Spleen (tissue), 11 donors: ENCODE measurements around the gene NRXN2. TPM values are rescaled to one million over a fixed set of nuclear protein-coding genes. Genes with fewer than 3 reads are reported as not detected.

ENCODE experiments used
- DNase-seq: peaks from one replicate; pipeline ENCODE4 v3.0.0-alpha.2; 2020
- H3K27ac ChIP-seq, 8 donors: fragments of 200-600 bp; sonication (generic) in 7 of 8; 1 replicate in 4 of 8; 2 replicates in 4 of 8; pipeline versions ENCODE4 v1.5.0 to v1.8.0; 2016 to 2021; ENCODE audit warnings: inconsistent platforms in 4 of 8, mild to moderate bottlenecking in 4 of 8, moderate library complexity in 1 of 8
- H3K27me3 ChIP-seq, 7 donors: fragments of 200-600 bp; sonication (generic) in 6 of 7; replicated peaks in 1 of 7; 1 replicate in 4 of 7; 2 replicates in 3 of 7; pipeline versions ENCODE4 v1.5.0 to v1.8.0; 2016 to 2021; ENCODE audit warnings: inconsistent platforms in 3 of 7, mild to moderate bottlenecking in 1 of 7
- H3K36me3 ChIP-seq, 6 donors: fragments of 200-600 bp; sonication (generic) in 5 of 6; 1 replicate in 4 of 6; 2 replicates in 2 of 6; pipeline versions ENCODE4 v1.5.0 to v1.8.0; 2016 to 2021; ENCODE audit warnings: inconsistent platforms in 2 of 6
- H3K4me1 ChIP-seq, 6 donors: fragments of 200-600 bp; sonication (generic) in 5 of 6; 1 replicate in 3 of 6; 2 replicates in 3 of 6; pipeline versions ENCODE4 v1.5.0 to v1.8.0; 2016 to 2021; ENCODE audit warnings: inconsistent platforms in 3 of 6
- H3K4me3 ChIP-seq, 8 donors: fragments of 200-600 bp; sonication (generic) in 7 of 8; 1 replicate in 4 of 8; 2 replicates in 4 of 8; pipeline versions ENCODE4 v1.5.0 to v1.8.0; 2016 to 2021; ENCODE audit warnings: inconsistent platforms in 4 of 8, mild to moderate bottlenecking in 4 of 8, moderate library complexity in 2 of 8
- H3K9me3 ChIP-seq, 8 donors: fragments of 200-600 bp; sonication (generic) in 7 of 8; 1 replicate in 4 of 8; 2 replicates in 4 of 8; pipeline versions ENCODE4 v1.5.0 to v1.8.0; 2016 to 2021; ENCODE audit warnings: inconsistent platforms in 4 of 8
- CTCF ChIP-seq, 11 experiments: fragments of 200-600 bp in 7 of 11; fragments of 450-650 bp in 4 of 11; sonication (generic) in 4 of 11; IDR thresholded peaks in 8 of 11; conservative IDR thresholded peaks in 3 of 11; 1 replicate in 7 of 11; 2 replicates in 4 of 11; pipeline versions ENCODE4 v1.4.0 to v1.8.0; 2016 to 2021; ENCODE audit warnings: antibody characterized with exemption in 11 of 11, inconsistent platforms in 4 of 11, mild to moderate bottlenecking in 1 of 11
- POLR2A ChIP-seq, 3 donors: fragments of 450-650 bp; IDR thresholded peaks; one replicate each; pipeline ENCODE4 v1.5.1; 2017; ENCODE audit warnings: antibody characterized with exemption in 3 of 3, mild to moderate bottlenecking in 1 of 3
- POLR2AphosphoS5 ChIP-seq, 3 donors: sonication (generic); formaldehyde crosslinking; IDR thresholded peaks; one replicate each; pipeline ENCODE4 v1.5.1; 2017; ENCODE audit warnings: antibody characterized with exemption in 3 of 3
- WGBS, 5 donors: extraction: QIAGEN DNeasy Blood & Tissue Kit in 3 of 5; methylation state at CpG; one replicate each; pipeline versions ENCODE4 v1.1.5 to v1.1.7; 2013 to 2018; 5-methylcytosine and 5-hydroxymethylcytosine counted together
- intact Hi-C: fragments of 100-400 bp; cut with DNase I; formaldehyde crosslinking; loops from one replicate; pipeline ENCODE4 v1.15.0; 2023; ENCODE audit warnings: low total_unique reads
- polyA plus RNA-seq, 3 donors: library from polyadenylated mRNA; stranded (reverse); fragments of 200-250 nt; gene quantifications; one replicate each; pipeline ENCODE4 v1.2.1, GENCODE V29; 2013
- total RNA-seq, 7 donors: library from RNA; depleted of rRNA in 3 of 7; stranded (reverse); fragments of >200 nt in 3 of 7; fragmentation: NEBNext Ultra II Directional in 4 of 7; extraction: Animal tissue kit (Norgen Biotek cat#: 25700) in 4 of 7; gene quantifications; one replicate each; pipeline versions ENCODE4 v1.1.0 to v1.2.1, GENCODE V29; 2016 to 2021
- donor health status: healthy with polysubstance abuse.
- donor health status: DM: no; HTN: no; CAD: no; lungs with moderate emphysema.
- donor health status: DM: no; HTN: no; CAD: no.
- donor health status: Bipolar disorder and iron deficiency.
- donor health status: healthy.
- donor health status: DM: no; HTN: no; CAD: no.
- donor health status: DM: yes; HTN: yes; CAD: no.

The NRXN2 gene
- total and polyA plus RNA-seq, 10 donors: 0.59 to 12.9 (median 3.0) TPM

GRCh38 chr11:64629796-64630562 lies 93.0 kb downstream of the NRXN2 start:
- no peaks in the 10 kb centered on the region for H3K9me3 ChIP-seq
- no peak overlapping the region for H3K27ac ChIP-seq
- TF ChIP-seq POLR2AphosphoS5 (IDR thresholded peaks at IDR 0.05): no peak
- TF ChIP-seq CTCF (IDR thresholded peaks at IDR 0.05 in 8 of 11, conservative IDR thresholded peaks at IDR 0.05 in 3 of 11): no peak
- TF ChIP-seq POLR2A (IDR thresholded peaks at IDR 0.05): no peak
- H3K4me3 ChIP-seq: no peak overlapping the region
- H3K36me3 ChIP-seq: no peaks in the 10 kb centered on the region
- 65 to 80% (median 70%) methylated on average over 50 to 56 of the region's 56 CpGs for WGBS, 5 donors
- DNase-seq: no peak
- intact Hi-C loops: no loop called here
- peaks cover 4 to 18% (median 5%) of the 10 kb centered on the region in 6 donors for H3K4me1 ChIP-seq
- peaks cover 0 to 15% (median 0%) of the 10 kb centered on the region in 7 donors for H3K27me3 ChIP-seq

- TF ChIP-seq POLR2AphosphoS5 (IDR thresholded peaks at IDR 0.05): no peak
- TF ChIP-seq CTCF (IDR thresholded peaks at IDR 0.05 in 8 of 11, conservative IDR thresholded peaks at IDR 0.05 in 3 of 11): no peak
- no peak for TF ChIP-seq POLR2A (IDR thresholded peaks at IDR 0.05)
- Histone ChIP-seq H3K36me3 (no peaks in the 10 kb centered on the region), H3K4me1 (peaks cover 4 to 27% (median 11%) of the 10 kb centered on the region in 6 donors), H3K27me3 (peaks cover 0 to 12% (median 0%) of the 10 kb centered on the region in 7 donors), H3K4me3 (no peak overlapping the region), H3K9me3 (no peaks in the 10 kb centered on the region), H3K27ac (no peak overlapping the region)
- intact Hi-C loops: no loop called here
- 85 to 94% (median 92%) methylated on average over 6 of the region's 6 CpGs for WGBS, 5 donors
- DNase-seq: no peak
Measured at GRCh38 chr11:64629103-64629502, 93.9 kb downstream of the NRXN2 start.

GRCh38 chr11:64628596-64628995 lies 94.4 kb downstream of the NRXN2 start:
- WGBS, 5 donors: 69 to 90% (median 89%) methylated on average over 2 of the region's 2 CpGs
- Histone ChIP-seq H3K9me3 (no peaks in the 10 kb centered on the region), H3K36me3 (no peaks in the 10 kb centered on the region), H3K4me3 (no peak overlapping the region), H3K27me3 (peaks cover 0 to 12% (median 0%) of the 10 kb centered on the region in 7 donors), H3K27ac (no peak overlapping the region), H3K4me1 (peaks cover 4 to 26% (median 11%) of the 10 kb centered on the region in 6 donors)
- intact Hi-C loops: no loop called here
- TF ChIP-seq CTCF (IDR thresholded peaks at IDR 0.05 in 8 of 11, conservative IDR thresholded peaks at IDR 0.05 in 3 of 11): no peak
- TF ChIP-seq POLR2A (IDR thresholded peaks at IDR 0.05): no peak
- TF ChIP-seq POLR2AphosphoS5 (IDR thresholded peaks at IDR 0.05): no peak
- DNase-seq: no peak

DNA sequence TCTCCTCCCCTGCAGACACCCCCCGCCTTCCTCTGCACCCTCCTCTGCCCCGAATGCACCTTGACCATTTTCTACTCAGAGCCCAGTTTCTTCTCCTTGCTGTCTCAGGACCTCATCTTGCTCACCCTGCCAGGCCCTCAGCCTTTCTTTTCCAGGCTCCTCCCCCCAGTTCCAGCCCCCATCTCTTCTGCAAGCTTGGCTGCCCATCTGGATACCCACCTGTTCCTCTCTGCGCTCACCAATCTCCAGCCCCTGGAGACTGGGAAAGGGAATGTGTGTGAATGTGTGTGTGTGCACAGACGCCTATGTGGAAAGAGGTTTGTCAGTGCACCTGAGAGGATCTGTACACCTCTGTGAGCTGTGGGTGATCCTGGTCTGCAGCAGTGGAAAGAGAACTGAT lies 95.6 kb downstream of the NRXN2 start:
- 78 to 89% (median 87%) methylated on average over 4 of the region's 4 CpGs for WGBS, 5 donors
- intact Hi-C loops: no loop called here

More for the DNA sequence above, 95.6 kb downstream of the NRXN2 start:
- H3K36me3 ChIP-seq: no peaks in the 10 kb centered on the region
- no peak overlapping the region for H3K4me3 ChIP-seq
- DNase-seq: no peak
- peaks cover 0 to 12% (median 0%) of the 10 kb centered on the region in 7 donors for H3K27me3 ChIP-seq
- no peaks in the 10 kb centered on the region for H3K9me3 ChIP-seq
- H3K4me1 ChIP-seq: peaks cover 4 to 22% (median 12%) of the 10 kb centered on the region in 6 donors
- TF ChIP-seq POLR2AphosphoS5 (IDR thresholded peaks at IDR 0.05): no peak
- TF ChIP-seq CTCF (IDR thresholded peaks at IDR 0.05 in 8 of 11, conservative IDR thresholded peaks at IDR 0.05 in 3 of 11): no peak
- no peak overlapping the region for H3K27ac ChIP-seq
